Muscle of leg (tissue), 11 donors: ENCODE measurements around the gene CANX. TPM values are rescaled to one million over a fixed set of nuclear protein-coding genes. Genes with fewer than 3 reads are reported as not detected.
"Not testable (repeated sequence)": the region's sequence is repeated elsewhere in the genome, so short reads cannot be mapped to it uniquely, and the experiment has no call there.

Source experiments
- DNase-seq: peaks from one replicate; pipeline ENCODE4 v3.0.0; 2013
- H3K27ac ChIP-seq: one replicate; pipeline ENCODE4 v1.5.1; 2013; ENCODE audit warnings: mild to moderate bottlenecking, low read length, control low read depth
- H3K27me3 ChIP-seq: one replicate; pipeline ENCODE4 v1.6.1; 2013; ENCODE audit warnings: low read length; ENCODE audit not compliant: control insufficient read depth, insufficient read depth
- H3K36me3 ChIP-seq: one replicate; pipeline ENCODE4 v1.6.1; 2013; ENCODE audit warnings: low read length; ENCODE audit not compliant: control insufficient read depth, insufficient read depth
- H3K4me1 ChIP-seq: one replicate; pipeline ENCODE4 v1.6.1; 2013; ENCODE audit warnings: low read length; ENCODE audit not compliant: control insufficient read depth, insufficient read depth
- H3K4me3 ChIP-seq: one replicate; pipeline ENCODE4 v1.5.1; 2013; ENCODE audit warnings: low read length, control low read depth
- H3K9me3 ChIP-seq: replicated peaks from 2 replicates; pipeline ENCODE4 v1.6.1; 2013; ENCODE audit warnings: low read depth, low read length; ENCODE audit not compliant: control insufficient read depth
- WGBS: methylation state at CpG from one replicate; pipeline ENCODE4 v1.1.5; 2013; ENCODE audit warnings: missing lambda C conversion rate; ENCODE audit not compliant: insufficient coverage; 5-methylcytosine and 5-hydroxymethylcytosine counted together
- polyA plus RNA-seq, 8 donors: library from polyadenylated mRNA; unstranded; fragments of 120-200 nt; gene quantifications; one replicate each; pipeline versions ENCODE4 v1.2.1 to v1.2.3, GENCODE V29; 2013; ENCODE audit warnings: inconsistent platforms in 1 of 8, low replicate concordance in 1 of 8; ENCODE audit not compliant: insufficient read length in 8 of 8, insufficient read depth in 1 of 8
- total RNA-seq: library from RNA; stranded (reverse); fragments of 120-200 nt; gene quantifications from one replicate; pipeline ENCODE4 v1.2.4, GENCODE V29; 2013

CANX gene
- total and polyA plus RNA-seq, 9 donors: 176 to 267 (median 209) TPM

- H3K4me3 ChIP-seq: no peak overlapping the region
- WGBS: no CpG with 5 or more reads among the region's 3 CpGs
- H3K9me3 ChIP-seq: no peaks in the 10 kb centered on the region
- no peaks in the 10 kb centered on the region for H3K27me3 ChIP-seq
- H3K36me3 ChIP-seq: peaks cover 34% of the 10 kb centered on the region
- DNase-seq: no peak
- no peak overlapping the region for H3K27ac ChIP-seq
- H3K4me1 ChIP-seq: peaks cover 21% of the 10 kb centered on the region
Measured at GRCh38 chr5:179730852-179731251, 32.1 kb downstream of the CANX start.

- WGBS: 74% methylated on average over 7 of the region's 24 CpGs
- Histone ChIP-seq H3K27me3 (no peaks in the 10 kb centered on the region), H3K9me3 (no peaks in the 10 kb centered on the region), H3K27ac (peak overlapping the region; percentile 65), H3K36me3 (peaks cover 28% of the 10 kb centered on the region), H3K4me3 (peak overlapping the region; percentile 28), H3K4me1 (peaks cover 22% of the 10 kb centered on the region)
- DNase-seq: no peak
Measured at GRCh38 chr5:179731791-179732411, 33.1 kb downstream of the CANX start.

GRCh38 chr5:179732412-179732917, 33.7 kb downstream of the CANX start, which contains the start of gene MAML1:
Gene MAML1 (plus strand): TSS chr5:179732822. CDS start chr5:179733113, 291 bp downstream.
- 0% methylated on average over 40 of the region's 41 CpGs for WGBS

GRCh38 chr5:179732918-179733771, 34.4 kb downstream of the CANX start:
- Histone ChIP-seq H3K27me3 (no peaks in the 10 kb centered on the region), H3K27ac (peak overlapping the region; percentile 94), H3K4me1 (peaks cover 22% of the 10 kb centered on the region), H3K4me3 (peak overlapping the region; percentile 79), H3K36me3 (peaks cover 18% of the 10 kb centered on the region), H3K9me3 (no peaks in the 10 kb centered on the region)
- DNase-seq: peak; percentile 59
- under 1% methylated on average over 101 of the region's 101 CpGs for WGBS

More at GRCh38 chr5:179732412-179732917, 33.7 kb downstream of the CANX start, which contains the start of gene MAML1:
- peaks cover 22% of the 10 kb centered on the region for H3K36me3 ChIP-seq
- peak within 1 kb of the TSS; percentile 94 for H3K27ac ChIP-seq
- no peaks in the 10 kb centered on the region for H3K27me3 ChIP-seq
- H3K4me1 ChIP-seq: peaks cover 22% of the 10 kb centered on the region
- peak; percentile 100 for DNase-seq
- H3K9me3 ChIP-seq: no peaks in the 10 kb centered on the region
- H3K4me3 ChIP-seq: peak within 1 kb of the TSS; percentile 79

GRCh38 chr5:179733772-179734126, 35.0 kb downstream of the CANX start:
- no peaks in the 10 kb centered on the region for H3K27me3 ChIP-seq
- H3K4me1 ChIP-seq: peaks cover 22% of the 10 kb centered on the region
- H3K4me3 ChIP-seq: peak overlapping the region; percentile 79
- WGBS: 0% methylated on average over 2 of the region's 2 CpGs
- H3K27ac ChIP-seq: peak overlapping the region; percentile 94
- no peak for DNase-seq
- no peaks in the 10 kb centered on the region for H3K9me3 ChIP-seq
- peaks cover 15% of the 10 kb centered on the region for H3K36me3 ChIP-seq

GRCh38 chr5:179734536-179735164, 35.9 kb downstream of the CANX start:
- DNase-seq: no peak
- Histone ChIP-seq H3K27me3 (no peaks in the 10 kb centered on the region), H3K4me1 (peaks cover 22% of the 10 kb centered on the region), H3K27ac (peak overlapping the region; percentile 94), H3K36me3 (peaks cover 13% of the 10 kb centered on the region), H3K4me3 (no peak overlapping the region), H3K9me3 (no peaks in the 10 kb centered on the region)
- 50% methylated on average over 4 of the region's 12 CpGs for WGBS

GRCh38 chr5:179738742-179739141, 40.0 kb downstream of the CANX start:
- WGBS: 54% methylated on average over 2 of the region's 4 CpGs
- no peaks in the 10 kb centered on the region for H3K9me3 ChIP-seq
- DNase-seq: no peak
- H3K27ac ChIP-seq: no peak overlapping the region
- peaks cover 17% of the 10 kb centered on the region for H3K4me1 ChIP-seq
- H3K27me3 ChIP-seq: no peaks in the 10 kb centered on the region
- peaks cover 9% of the 10 kb centered on the region for H3K36me3 ChIP-seq
- H3K4me3 ChIP-seq: no peak overlapping the region

- H3K9me3 ChIP-seq, DNase-seq, H3K4me3 ChIP-seq, H3K27me3 ChIP-seq, H3K4me1 ChIP-seq, H3K36me3 ChIP-seq, H3K27ac ChIP-seq: not testable (repeated sequence)
- 82% methylated on average over 3 of the region's 7 CpGs for WGBS
Measured at GRCh38 chr5:179744106-179744505, 45.3 kb downstream of the CANX start.

- Histone ChIP-seq H3K4me1 (no peaks in the 10 kb centered on the region), H3K9me3 (peaks cover 2% of the 10 kb centered on the region), H3K27ac (no peak overlapping the region), H3K4me3 (no peak overlapping the region), H3K27me3 (no peaks in the 10 kb centered on the region), H3K36me3 (peaks cover 12% of the 10 kb centered on the region)
- no peak for DNase-seq
- WGBS: no CpG with 5 or more reads among the region's 2 CpGs
Measured at GRCh38 chr5:179746872-179747271, 48.1 kb downstream of the CANX start.

- Histone ChIP-seq H3K4me1 (no peaks in the 10 kb centered on the region), H3K4me3 (no peak overlapping the region), H3K27ac (no peak overlapping the region)
Measured at GRCh38 chr5:179747811-179748210, 49.0 kb downstream of the CANX start.

More at GRCh38 chr5:179747811-179748210, 49.0 kb downstream of the CANX start:
- Histone ChIP-seq H3K27me3 (no peaks in the 10 kb centered on the region), H3K36me3 (peaks cover 12% of the 10 kb centered on the region), H3K9me3 (peaks cover 2% of the 10 kb centered on the region)
- no peak for DNase-seq
- WGBS: 86% methylated on average over 1 of the region's 3 CpGs
